H1 (cell line): ENCODE measurements around the gene HYAL4. TPM values are rescaled to one million over a fixed set of nuclear protein-coding genes. Genes with fewer than 3 reads are reported as not detected.

Source experiments
- CTCF ChIA-PET: fragments of 300-600 bp; sonication (Branson Sonifier 250); formaldehyde crosslinking; loops from one replicate; lab custom pipeline; 2021; ENCODE audit not compliant: partially characterized antibody; lab: Charles Lee
- POLR2A ChIA-PET: fragments of 300-600 bp; sonication (Branson Sonifier 250); formaldehyde crosslinking; loops from one replicate; lab custom pipeline; 2021; ENCODE audit warnings: inconsistent platforms; ENCODE audit not compliant: partially characterized antibody; lab: Charles Lee
- DNase-seq, 2 experiments: peaks; one replicate each; pipeline versions ENCODE4 v3.0.0 to v3.0.0-alpha.2; 2010 to 2022; ENCODE audit warnings: low spot score in 2 of 2, low read depth in 1 of 2, mixed read lengths in 1 of 2
- FAIRE-seq: peaks from 2 replicates; lab custom pipeline; 2011; peaks lifted over from hg19 to GRCh38; lab: Jason Lieb, UNC
- H2AFZ ChIP-seq: 2 replicates; pipeline ENCODE4 v1.8.1; 2012; ENCODE audit warnings: low read length, inconsistent platforms
- H2AK5ac ChIP-seq: 2 replicates; pipeline ENCODE4 v1.6.1; 2013; ENCODE audit warnings: low read depth, low read length
- H2BK120ac ChIP-seq: replicated peaks from 2 replicates; pipeline ENCODE3; 2013; ENCODE audit warnings: low read depth, low read length, inconsistent platforms
- H2BK12ac ChIP-seq: 2 replicates; pipeline ENCODE4 v1.6.1; 2013; ENCODE audit warnings: low read depth, low read length
- H2BK15ac ChIP-seq: 2 replicates; pipeline ENCODE4 v1.6.1; 2013; ENCODE audit warnings: low read length
- H2BK20ac ChIP-seq: 2 replicates; pipeline ENCODE4 v1.6.1; 2013; ENCODE audit warnings: low read length
- H2BK5ac ChIP-seq: 2 replicates; pipeline ENCODE4 v1.6.1; 2013; ENCODE audit warnings: low read depth, low read length
- H3K14ac ChIP-seq: 2 replicates; pipeline ENCODE4 v1.6.1; 2013; ENCODE audit warnings: inconsistent platforms; ENCODE audit not compliant: insufficient read length
- H3K18ac ChIP-seq: 2 replicates; pipeline ENCODE4 v1.6.1; 2013; ENCODE audit warnings: low read length; ENCODE audit errors: extremely low read depth
- H3K23ac ChIP-seq: 2 replicates; pipeline ENCODE4 v1.6.1; 2013; ENCODE audit warnings: inconsistent platforms; ENCODE audit not compliant: insufficient read length
- H3K23me2 ChIP-seq: 2 replicates; pipeline ENCODE4 v1.6.1; 2013; ENCODE audit warnings: low read depth, low read length
- H3K27ac ChIP-seq: 2 replicates; pipeline ENCODE4 v1.6.1; 2011; ENCODE audit warnings: low read depth, low read length, inconsistent platforms
- H3K27me3 ChIP-seq, 4 experiments: replicated peaks in 1 of 4; 1 replicate in 1 of 4; 2 replicates in 3 of 4; pipeline versions ENCODE4 v1.6.1 to v1.8.1; 2011 to 2013; ENCODE audit warnings: low read length in 3 of 4, mild to moderate bottlenecking in 3 of 4, inconsistent platforms in 2 of 4, mixed read lengths in 2 of 4, moderate library complexity in 1 of 4; ENCODE audit not compliant: control insufficient read depth in 3 of 4, insufficient read depth in 3 of 4; ENCODE audit errors: extremely low read depth in 1 of 4
- H3K36me3 ChIP-seq, 4 experiments: 2 replicates each; pipeline versions ENCODE4 v1.6.1 to v1.8.1; 2011 to 2013; ENCODE audit warnings: mild to moderate bottlenecking in 4 of 4, low read length in 3 of 4, moderate library complexity in 2 of 4, control low read depth in 1 of 4, inconsistent platforms in 1 of 4; ENCODE audit not compliant: insufficient read depth in 4 of 4, control insufficient read depth in 2 of 4
- H3K4ac ChIP-seq: replicated peaks from 2 replicates; pipeline ENCODE3; 2013; ENCODE audit warnings: low read length, low read depth, mixed read lengths, inconsistent platforms; ENCODE audit not compliant: insufficient read length
- H3K4me1 ChIP-seq, 4 experiments: replicated peaks in 1 of 4; 1 replicate in 1 of 4; 2 replicates in 3 of 4; pipeline versions ENCODE4 v1.6.1 to v1.8.1; 2011 to 2013; ENCODE audit warnings: low read length in 3 of 4, inconsistent platforms in 2 of 4, mixed read lengths in 1 of 4; ENCODE audit not compliant: insufficient read depth in 4 of 4, control insufficient read depth in 3 of 4
- H3K4me2 ChIP-seq, 2 experiments: 2 replicates each; pipeline versions ENCODE4 v1.6.1 to v1.8.1; 2011 to 2013; ENCODE audit warnings: low read depth in 2 of 2, low read length in 2 of 2, control low read depth in 1 of 2, inconsistent platforms in 1 of 2, mild to moderate bottlenecking in 1 of 2; ENCODE audit not compliant: insufficient read depth in 1 of 2
- H3K4me3 ChIP-seq, 4 experiments: fragments of 200-600, 300-600 bp in 1 of 4; sonication (generic), shearing (Covaris generic), sonication (Bioruptor Twin) in 1 of 4; 2 replicates each; pipeline versions ENCODE4 v1.5.1 to v1.8.1; 2011 to 2016; ENCODE audit warnings: low read length in 4 of 4, low read depth in 3 of 4, control low read depth in 2 of 4, inconsistent platforms in 2 of 4, mild to moderate bottlenecking in 2 of 4, mixed read lengths in 1 of 4, moderate library complexity in 1 of 4; ENCODE audit not compliant: insufficient read depth in 2 of 4; ENCODE audit errors: extremely low read depth in 1 of 4
- H3K56ac ChIP-seq: replicated peaks from 2 replicates; pipeline ENCODE3; 2013; ENCODE audit warnings: low read depth, mild to moderate bottlenecking, mixed read lengths, low read length, inconsistent platforms; ENCODE audit not compliant: insufficient read length
- H3K79me1 ChIP-seq: 2 replicates; pipeline ENCODE4 v1.6.1; 2013; ENCODE audit warnings: low read depth, low read length, control low read depth
- H3K79me2 ChIP-seq, 2 experiments: 2 replicates each; pipeline versions ENCODE4 v1.6.1 to v1.8.1; 2012 to 2013; ENCODE audit warnings: low read length in 2 of 2, mild to moderate bottlenecking in 2 of 2, inconsistent platforms in 1 of 2; ENCODE audit not compliant: insufficient read depth in 2 of 2, control insufficient read depth in 1 of 2
- H3K9ac ChIP-seq, 4 experiments: replicated peaks in 1 of 4; 1 replicate in 1 of 4; 2 replicates in 3 of 4; pipeline versions ENCODE4 v1.6.1 to v1.8.1; 2011 to 2013; ENCODE audit warnings: low read depth in 3 of 4, low read length in 3 of 4, control low read depth in 2 of 4, mild to moderate bottlenecking in 2 of 4, moderate library complexity in 2 of 4, inconsistent platforms in 1 of 4; ENCODE audit errors: extremely low read depth in 1 of 4
- H3K9me3 ChIP-seq, 2 experiments: 2 replicates each; pipeline versions ENCODE4 v1.6.1 to v1.8.1; 2012 to 2013; ENCODE audit warnings: mild to moderate bottlenecking in 2 of 2, moderate library complexity in 2 of 2, control low read depth in 1 of 2, inconsistent platforms in 1 of 2, low read depth in 1 of 2, low read length in 1 of 2, mixed read lengths in 1 of 2; ENCODE audit not compliant: insufficient read depth in 2 of 2
- H4K20me1 ChIP-seq, 2 experiments: replicated peaks in 1 of 2; 2 replicates each; pipeline versions ENCODE3 to v1.8.1; 2011 to 2013; ENCODE audit warnings: inconsistent platforms in 2 of 2, low read length in 2 of 2, mild to moderate bottlenecking in 1 of 2; ENCODE audit not compliant: insufficient read depth in 2 of 2, control insufficient read depth in 1 of 2
- H4K5ac ChIP-seq: 2 replicates; pipeline ENCODE4 v1.6.1; 2013; ENCODE audit warnings: low read length, low read depth, mixed read lengths, inconsistent platforms; ENCODE audit not compliant: insufficient read length
- H4K8ac ChIP-seq: 2 replicates; pipeline ENCODE4 v1.8.0; 2013; ENCODE audit warnings: mild to moderate bottlenecking, moderate library complexity, low read length, inconsistent platforms; ENCODE audit not compliant: insufficient read depth; ENCODE audit errors: extremely low read depth
- H4K91ac ChIP-seq: replicated peaks from 2 replicates; pipeline ENCODE3; 2013; ENCODE audit warnings: low read length, mixed read lengths, inconsistent platforms; ENCODE audit not compliant: insufficient read length
- FOSL1 ChIP-seq: IDR thresholded peaks from 2 replicates; pipeline ENCODE4 v1.6.1; 2011; ENCODE audit warnings: mild to moderate bottlenecking, low read depth, low read length, moderate library complexity; ENCODE audit not compliant: insufficient read depth
- RBBP5 ChIP-seq: IDR thresholded peaks from 2 replicates; pipeline ENCODE4 v1.7.1; 2012; ENCODE audit warnings: low read depth, mild to moderate bottlenecking, inconsistent platforms, low read length, moderate library complexity, borderline replicate concordance
- SP4 ChIP-seq: IDR thresholded peaks from 2 replicates; pipeline ENCODE4 v1.6.1; 2012; ENCODE audit warnings: low read length, inconsistent platforms
- WGBS, 2 experiments: shearing (Covaris generic) in 1 of 2; methylation state at CpG; one replicate each; pipeline versions ENCODE4 v1.1.6 to v1.1.7; 2013 to 2015; ENCODE audit warnings: low lambda C conversion rate in 2 of 2, mixed read lengths in 2 of 2, inconsistent platforms in 1 of 2, low coverage in 1 of 2, missing lambda C conversion rate in 1 of 2; ENCODE audit not compliant: insufficient replicate concordance in 2 of 2, insufficient coverage in 1 of 2, insufficient read length in 1 of 2; ENCODE audit errors: extremely low coverage in 1 of 2, missing lambda C conversion rate in 1 of 2; 5-methylcytosine and 5-hydroxymethylcytosine counted together
- polyA plus RNA-seq, 7 experiments: library from polyadenylated mRNA; depleted of rRNA in 3 of 7; stranded (reverse) in 5 of 7; unstranded in 2 of 7; fragments of >200 nt in 5 of 7; fragments of 200-250 nt in 2 of 7; gene quantifications; 1 replicate in 5 of 7; 2 replicates in 1 of 7; 4 replicates in 1 of 7; pipeline versions ENCODE4 v1.2.1 to v1.2.3, GENCODE V29; 2011 to 2013; ENCODE audit warnings: missing spikeins in 2 of 7, mixed read lengths in 2 of 7
- total RNA-seq: library from RNA; stranded (reverse); fragmentation: NEBNext Ultra II Directional; extraction: Animal tissue kit (Norgen Biotek cat#: 25700); gene quantifications from 2 replicates; pipeline ENCODE4 v1.2.1, GENCODE V29; 2021

Gene HYAL4
- total and polyA plus RNA-seq, 2 of the 8 experiments (the other 6 are each of a cell fraction or from before 2014, with no cell fraction given), result not detected

DNA sequence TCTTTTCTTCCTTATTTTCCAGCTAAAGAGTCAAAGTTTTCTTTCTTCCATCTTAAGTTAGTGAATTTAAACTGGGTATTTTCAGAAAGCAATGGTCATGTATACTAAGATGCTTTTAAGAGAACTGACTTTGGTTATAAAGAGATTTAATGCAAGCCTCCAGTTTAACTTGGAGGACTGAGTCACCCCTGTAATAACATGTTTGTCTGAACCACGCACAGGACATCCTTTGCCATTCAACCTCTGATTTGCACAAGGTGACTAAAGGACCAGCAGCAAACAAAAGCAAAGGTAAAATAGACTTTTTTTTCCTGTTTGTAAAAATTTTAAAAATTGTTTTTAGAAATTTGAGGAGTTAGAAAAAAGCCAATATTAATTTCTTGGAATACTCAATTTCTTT lies 2.9 kb downstream of the HYAL4 start:
- no peak overlapping the region for H2AFZ ChIP-seq
- H3K36me3 ChIP-seq, result no peaks in the 10 kb centered on the region
- ChIA-PET CTCF (interaction anchor here (5.8 kb wide), 1 partner anchor 17 kb away, joined by 31 read pairs; no protein-coding TSS in a partner anchor), POLR2A (no interaction called here)
- no peak overlapping the region for H4K91ac ChIP-seq
- 100% methylated on average over 1 of the region's 1 CpG; no CpG with 5 or more reads in 1 of the 2 experiments for WGBS, 2 experiments
- no peak overlapping the region for H3K18ac ChIP-seq
- no peaks in the 10 kb centered on the region for H4K20me1 ChIP-seq
- no peak overlapping the region for H2BK5ac ChIP-seq
- H3K4me1 ChIP-seq, result no peaks in the 10 kb centered on the region
- no peaks in the 10 kb centered on the region for H3K79me2 ChIP-seq
- no peak overlapping the region for H2BK15ac ChIP-seq
- no peak overlapping the region for H2BK20ac ChIP-seq
- no peak for DNase-seq
- no peaks in the 10 kb centered on the region for H3K23me2 ChIP-seq
- no peak overlapping the region for H3K4ac ChIP-seq
- H3K23ac ChIP-seq, result no peak overlapping the region
- no peak overlapping the region for H2AK5ac ChIP-seq
- H2BK120ac ChIP-seq, result no peak overlapping the region
- TF ChIP-seq RBBP5 (no peak), SP4 (no peak), FOSL1 (no peak)
- TF ChIP-seq, all 59 proteins: peak for 0
- no peak overlapping the region for H4K5ac ChIP-seq
- H4K8ac ChIP-seq, result no peak overlapping the region
- no peaks in the 10 kb centered on the region for H3K79me1 ChIP-seq
- H3K9me3 ChIP-seq, result no peaks in the 10 kb centered on the region
- H3K14ac ChIP-seq, result no peak overlapping the region
- no peaks in the 10 kb centered on the region for H3K27me3 ChIP-seq
- no peak overlapping the region for H3K4me3 ChIP-seq
- H3K27ac ChIP-seq, result no peak overlapping the region
- H3K9ac ChIP-seq, result no peak overlapping the region
- H3K4me2 ChIP-seq, result no peak overlapping the region
- H2BK12ac ChIP-seq, result no peak overlapping the region
- no peak overlapping the region for H3K56ac ChIP-seq
- FAIRE-seq, result no peak
